ENCODE measurements around the gene SASH1. TPM values are rescaled to one million over a fixed set of nuclear protein-coding genes. Genes with fewer than 3 reads are reported as not detected.

The SASH1 gene
- total RNA-seq, 1 experiment from 2014 or later = 19.2 TPM

GRCh38 chr6:148545901-148546300, 203.3 kb downstream of the SASH1 start:
- Histone ChIP-seq H3K27me3 (replicated peaks; ENCODE audit: insufficient read depth, low read depth, low read length, poor library complexity) (no peaks in the 10 kb centered on the region), H3K27ac (ENCODE audit: low read depth, low read length, poor library complexity, severe bottlenecking) (no peak overlapping the region), H3K36me3 (ENCODE audit: insufficient read depth, low read length, poor library complexity, severe bottlenecking) (peaks cover 12% of the 10 kb centered on the region), H3K4me1 (ENCODE audit: insufficient read depth, low read length, poor library complexity, severe bottlenecking) (no peaks in the 10 kb centered on the region), H3K4me3 (ENCODE audit: low read depth, low read length, poor library complexity, severe bottlenecking) (no peak overlapping the region), H3K9me3 (ENCODE audit: low read depth, low read length, poor library complexity, severe bottlenecking) (no peaks in the 10 kb centered on the region)
- intact Hi-C loops (cut with micrococcal nuclease; ENCODE audit: unreplicated experiment) = no loop called here
- no peak for TF ChIP-seq CTCF (conservative IDR thresholded peaks at IDR 0.05; ENCODE audit: low read depth, low read length)
- TF ChIP-seq EZH2 (IDR thresholded peaks at IDR 0.05; ENCODE audit: borderline replicate concordance, low read depth, low read length, poor library complexity, severe bottlenecking) = no peak
- ChIA-PET CTCF (no interaction called here), POLR2A (ENCODE audit: low non-redundant PET) (no interaction called here)
- no TSS peak for BruUV-seq (replicated peaks)
- DNase-seq (ENCODE audit: low spot score) = no peak

GRCh38 chr6:148547110-148547509, 204.5 kb downstream of the SASH1 start:
- POLR2A ChIA-PET (ENCODE audit: low non-redundant PET) = no interaction called here
- no peaks in the 10 kb centered on the region for H3K9me3 ChIP-seq (ENCODE audit: low read depth, low read length, poor library complexity, severe bottlenecking)
- no peak overlapping the region for H3K4me3 ChIP-seq (ENCODE audit: low read depth, low read length, poor library complexity, severe bottlenecking)
- H3K4me1 ChIP-seq (ENCODE audit: insufficient read depth, low read length, poor library complexity, severe bottlenecking) = no peaks in the 10 kb centered on the region
- TF ChIP-seq CTCF (conservative IDR thresholded peaks at IDR 0.05; ENCODE audit: low read depth, low read length) (no peak), EZH2 (IDR thresholded peaks at IDR 0.05; ENCODE audit: borderline replicate concordance, low read depth, low read length, poor library complexity, severe bottlenecking) (no peak)
- H3K27me3 ChIP-seq (replicated peaks; ENCODE audit: insufficient read depth, low read depth, low read length, poor library complexity) = no peaks in the 10 kb centered on the region
- intact Hi-C loops (cut with micrococcal nuclease; ENCODE audit: unreplicated experiment) = no loop called here
- CTCF ChIA-PET = no interaction called here
- H3K27ac ChIP-seq (ENCODE audit: low read depth, low read length, poor library complexity, severe bottlenecking) = no peak overlapping the region
- peaks cover 5% of the 10 kb centered on the region for H3K36me3 ChIP-seq (ENCODE audit: insufficient read depth, low read length, poor library complexity, severe bottlenecking)
- no peak for DNase-seq (ENCODE audit: low spot score)
- BruUV-seq (replicated peaks) = no TSS peak

GRCh38 chr6:148548065-148548748, 205.6 kb downstream of the SASH1 start:
- ChIA-PET POLR2A (ENCODE audit: low non-redundant PET) (no interaction called here), CTCF (no interaction called here)
- Histone ChIP-seq H3K27ac (ENCODE audit: low read depth, low read length, poor library complexity, severe bottlenecking) (no peak overlapping the region), H3K9me3 (ENCODE audit: low read depth, low read length, poor library complexity, severe bottlenecking) (no peaks in the 10 kb centered on the region), H3K4me1 (ENCODE audit: insufficient read depth, low read length, poor library complexity, severe bottlenecking) (no peaks in the 10 kb centered on the region), H3K27me3 (replicated peaks; ENCODE audit: insufficient read depth, low read depth, low read length, poor library complexity) (no peaks in the 10 kb centered on the region), H3K4me3 (ENCODE audit: low read depth, low read length, poor library complexity, severe bottlenecking) (no peak overlapping the region), H3K36me3 (ENCODE audit: insufficient read depth, low read length, poor library complexity, severe bottlenecking) (peaks cover 5% of the 10 kb centered on the region)
- no TSS peak for BruUV-seq (replicated peaks)
- intact Hi-C loops (cut with micrococcal nuclease; ENCODE audit: unreplicated experiment) = no loop called here
- no peak for DNase-seq (ENCODE audit: low spot score)
- TF ChIP-seq EZH2 (IDR thresholded peaks at IDR 0.05; ENCODE audit: borderline replicate concordance, low read depth, low read length, poor library complexity, severe bottlenecking) = no peak
- TF ChIP-seq CTCF (conservative IDR thresholded peaks at IDR 0.05; ENCODE audit: low read depth, low read length) = no peak

Data from A673 (cell line).